NB4 (cell line): Measurements from ENCODE around the gene SNAPC3.

Experiments used
- MYC ChIP-seq: IDR thresholded peaks from 2 replicates; pipeline ENCODE4 v1.6.1; 2011; ENCODE audit warnings: low read depth, low read length
- POLR2A ChIP-seq: IDR thresholded peaks from 2 replicates; pipeline ENCODE4 v1.6.1; 2011; ENCODE audit warnings: mild to moderate bottlenecking; ENCODE audit not compliant: insufficient read length; ENCODE audit errors: extremely low read depth
- TF ChIP-seq, protein P1 (sequence below): IDR thresholded peaks from one replicate; pipeline ENCODE4 v1.5.1; 2012; ENCODE audit warnings: low read depth, low read length
- TF ChIP-seq, protein P2 (sequence below): IDR thresholded peaks from 2 replicates; pipeline ENCODE4 v1.6.1; 2011; ENCODE audit warnings: low read depth, low read length

- TF ChIP-seq, protein P1, sequence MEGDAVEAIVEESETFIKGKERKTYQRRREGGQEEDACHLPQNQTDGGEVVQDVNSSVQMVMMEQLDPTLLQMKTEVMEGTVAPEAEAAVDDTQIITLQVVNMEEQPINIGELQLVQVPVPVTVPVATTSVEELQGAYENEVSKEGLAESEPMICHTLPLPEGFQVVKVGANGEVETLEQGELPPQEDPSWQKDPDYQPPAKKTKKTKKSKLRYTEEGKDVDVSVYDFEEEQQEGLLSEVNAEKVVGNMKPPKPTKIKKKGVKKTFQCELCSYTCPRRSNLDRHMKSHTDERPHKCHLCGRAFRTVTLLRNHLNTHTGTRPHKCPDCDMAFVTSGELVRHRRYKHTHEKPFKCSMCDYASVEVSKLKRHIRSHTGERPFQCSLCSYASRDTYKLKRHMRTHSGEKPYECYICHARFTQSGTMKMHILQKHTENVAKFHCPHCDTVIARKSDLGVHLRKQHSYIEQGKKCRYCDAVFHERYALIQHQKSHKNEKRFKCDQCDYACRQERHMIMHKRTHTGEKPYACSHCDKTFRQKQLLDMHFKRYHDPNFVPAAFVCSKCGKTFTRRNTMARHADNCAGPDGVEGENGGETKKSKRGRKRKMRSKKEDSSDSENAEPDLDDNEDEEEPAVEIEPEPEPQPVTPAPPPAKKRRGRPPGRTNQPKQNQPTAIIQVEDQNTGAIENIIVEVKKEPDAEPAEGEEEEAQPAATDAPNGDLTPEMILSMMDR, result no peak
- TF ChIP-seq POLR2A (no peak), MYC (no peak)
- TF ChIP-seq, protein P2, sequence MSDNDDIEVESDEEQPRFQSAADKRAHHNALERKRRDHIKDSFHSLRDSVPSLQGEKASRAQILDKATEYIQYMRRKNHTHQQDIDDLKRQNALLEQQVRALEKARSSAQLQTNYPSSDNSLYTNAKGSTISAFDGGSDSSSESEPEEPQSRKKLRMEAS, result no peak
Measured at GRCh38 chr9:15469862-15470261, 47.2 kb downstream of the SNAPC3 start.
